ENCODE measurements around the gene SMCO3.

DNA sequence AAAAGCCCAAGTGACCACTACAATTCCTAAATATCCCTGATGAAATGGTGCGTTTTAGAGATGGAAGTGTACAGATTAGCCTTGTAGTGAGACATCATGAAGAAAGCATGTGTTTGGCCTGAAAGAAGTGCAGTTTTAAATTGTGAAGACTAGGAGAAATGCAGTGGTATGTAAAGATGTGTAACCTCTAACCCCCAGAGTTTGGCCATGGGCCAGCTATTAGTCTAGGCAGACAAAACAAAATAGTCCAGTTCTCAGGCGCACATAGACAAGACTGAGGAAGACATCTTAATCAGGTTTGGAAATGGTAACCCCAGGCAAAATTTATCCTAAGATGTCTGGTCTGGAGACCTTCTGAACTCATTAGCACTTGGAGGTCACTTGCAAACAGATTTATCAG lies 34.1 kb downstream of the SMCO3 start:
- TF ChIP-seq JUN (IDR thresholded peaks at IDR 0.05; ENCODE audit: low read depth, low read length): no peak
- TF ChIP-seq ASH2L (IDR thresholded peaks at IDR 0.05; ENCODE audit: low read length): no peak
- no peak for TF ChIP-seq CREB1 (IDR thresholded peaks at IDR 0.05)
- no peak for TF ChIP-seq YY1 (IDR thresholded peaks at IDR 0.05; ENCODE audit: low read depth, low read length)
- TF ChIP-seq EP300 (IDR thresholded peaks at IDR 0.05; ENCODE audit: borderline replicate concordance in 1 of 2, low read depth in 2 of 2, low read length in 2 of 2): no peak
- no peak for TF ChIP-seq TAF1 (IDR thresholded peaks at IDR 0.05; ENCODE audit: low read depth, low read length)
- TF ChIP-seq, protein P1, sequence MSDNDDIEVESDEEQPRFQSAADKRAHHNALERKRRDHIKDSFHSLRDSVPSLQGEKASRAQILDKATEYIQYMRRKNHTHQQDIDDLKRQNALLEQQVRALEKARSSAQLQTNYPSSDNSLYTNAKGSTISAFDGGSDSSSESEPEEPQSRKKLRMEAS (IDR thresholded peaks at IDR 0.05): no peak
- TF ChIP-seq, protein P2, sequence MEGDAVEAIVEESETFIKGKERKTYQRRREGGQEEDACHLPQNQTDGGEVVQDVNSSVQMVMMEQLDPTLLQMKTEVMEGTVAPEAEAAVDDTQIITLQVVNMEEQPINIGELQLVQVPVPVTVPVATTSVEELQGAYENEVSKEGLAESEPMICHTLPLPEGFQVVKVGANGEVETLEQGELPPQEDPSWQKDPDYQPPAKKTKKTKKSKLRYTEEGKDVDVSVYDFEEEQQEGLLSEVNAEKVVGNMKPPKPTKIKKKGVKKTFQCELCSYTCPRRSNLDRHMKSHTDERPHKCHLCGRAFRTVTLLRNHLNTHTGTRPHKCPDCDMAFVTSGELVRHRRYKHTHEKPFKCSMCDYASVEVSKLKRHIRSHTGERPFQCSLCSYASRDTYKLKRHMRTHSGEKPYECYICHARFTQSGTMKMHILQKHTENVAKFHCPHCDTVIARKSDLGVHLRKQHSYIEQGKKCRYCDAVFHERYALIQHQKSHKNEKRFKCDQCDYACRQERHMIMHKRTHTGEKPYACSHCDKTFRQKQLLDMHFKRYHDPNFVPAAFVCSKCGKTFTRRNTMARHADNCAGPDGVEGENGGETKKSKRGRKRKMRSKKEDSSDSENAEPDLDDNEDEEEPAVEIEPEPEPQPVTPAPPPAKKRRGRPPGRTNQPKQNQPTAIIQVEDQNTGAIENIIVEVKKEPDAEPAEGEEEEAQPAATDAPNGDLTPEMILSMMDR (IDR thresholded peaks at IDR 0.05; ENCODE audit: control extremely low read depth in 1 of 3, insufficient read depth in 1 of 3, low read depth in 1 of 3, low read length in 3 of 3): no peak

All from H1 (cell line).